GM12873 (cell line): ENCODE data around the gene CCDC200.
"Not testable (repeated sequence)": the region's sequence is repeated elsewhere in the genome, so short reads cannot be mapped to it uniquely, and the experiment has no call there.

Source experiments
- CTCF ChIP-seq: IDR thresholded peaks from 2 replicates; pipeline ENCODE4 v1.5.1; 2012; ENCODE audit warnings: low read depth, mild to moderate bottlenecking, moderate library complexity, low read length, control low read depth; ENCODE audit not compliant: insufficient read depth; ENCODE audit errors: missing control alignments

CCDC200 gene

GRCh38 chr17:43228020-43228782 is at the start of gene CCDC200:
Gene CCDC200 (minus strand): TSS chr17:43228623. CDS start chr17:43228554, 69 bp downstream.
- not testable (repeated sequence) for TF ChIP-seq CTCF

- TF ChIP-seq CTCF = not testable (repeated sequence)
Measured at GRCh38 chr17:43233877-43234276, 5.5 kb upstream of the CCDC200 start, which contains the start of gene RNU2-1. Gene RNU2-1 (minus strand): TSS chr17:43233977.

GRCh38 chr17:43226393-43226792 is 2.0 kb downstream of the CCDC200 start:
- no peak for TF ChIP-seq CTCF

- no peak for TF ChIP-seq CTCF
Measured at GRCh38 chr17:43224146-43224705, 4.2 kb downstream of the CCDC200 start.

- TF ChIP-seq CTCF = no peak
Measured at GRCh38 chr17:43220511-43221125, 7.8 kb downstream of the CCDC200 start.

- no peak for TF ChIP-seq CTCF
Measured at GRCh38 chr17:43219746-43220380, 8.6 kb downstream of the CCDC200 start.

- no peak for TF ChIP-seq CTCF
Measured at GRCh38 chr17:43219001-43219400, 9.4 kb downstream of the CCDC200 start.
